ENCODE measurements around the gene BEST4.
"Not testable (repeated sequence)": the region's sequence is repeated elsewhere in the genome, so short reads cannot be mapped to it uniquely, and the experiment has no call there.

The BEST4 gene

GRCh38 chr1:44788120-44788860 is at the start of gene BEST4:
TSS of gene BEST4 (minus strand) at chr1:44788170. CDS start at chr1:44787705, 465 bp downstream.
- DNase-seq = no peak

- peak; percentile 89 for DNase-seq
These were observed 48.0 kb upstream of the BEST4 start for GRCh38 chr1:44835738-44836675.

GRCh38 chr1:44834328-44834727 is 46.4 kb upstream of the BEST4 start:
- DNase-seq = no peak

GRCh38 chr1:44832056-44832705 is 44.2 kb upstream of the BEST4 start:
- DNase-seq = no peak

GRCh38 chr1:44831516-44831915 is 43.5 kb upstream of the BEST4 start:
- DNase-seq = no peak

- no peak for DNase-seq
These were observed 42.9 kb upstream of the BEST4 start for GRCh38 chr1:44830900-44831304.

- no peak for DNase-seq
These were observed 41.8 kb upstream of the BEST4 start for GRCh38 chr1:44829506-44830384.

GRCh38 chr1:44828841-44829440 is 41.0 kb upstream of the BEST4 start:
- DNase-seq = no peak

- no peak for DNase-seq
These were observed 40.2 kb upstream of the BEST4 start for GRCh38 chr1:44828003-44828651.

GRCh38 chr1:44827197-44828002 is 39.4 kb upstream of the BEST4 start:
- no peak for DNase-seq

- DNase-seq = no peak
These were observed 38.6 kb upstream of the BEST4 start for GRCh38 chr1:44826375-44827196.

GRCh38 chr1:44824392-44824791 is 36.4 kb upstream of the BEST4 start:
- not testable (repeated sequence) for DNase-seq

- DNase-seq = no peak
These were observed 35.0 kb upstream of the BEST4 start for GRCh38 chr1:44822981-44823451.

GRCh38 chr1:44822131-44822701 is 34.2 kb upstream of the BEST4 start:
- no peak for DNase-seq

- no peak for DNase-seq
These were observed 33.3 kb upstream of the BEST4 start for GRCh38 chr1:44821240-44821715.

- no peak for DNase-seq
These were observed 32.6 kb upstream of the BEST4 start for GRCh38 chr1:44820328-44821239.

- peak; percentile 79 for DNase-seq
These were observed 31.8 kb upstream of the BEST4 start for GRCh38 chr1:44819608-44820327.

Data from activated CD4-positive, alpha-beta T cell treated with anti-CD3 and anti-CD28 coated beads, Interleukin-2, amount 50 U/mL, for 1 hour (primary cell).